ENCODE data around the gene PRR5L. TPM values are rescaled to one million over a fixed set of nuclear protein-coding genes. Genes with fewer than 3 reads are reported as not detected.

Gene PRR5L
- total RNA-seq, 2 experiments from 2014 or later: 7.0 to 8.1 TPM

GRCh38 chr11:36362902-36363301, 66.8 kb downstream of the PRR5L start:
- CTCF ChIA-PET: interaction anchor here (1.0 to 3.0 kb wide), 3 partner anchors 10 to 130 kb away, joined by 5 to 15 read pairs (median 6); no protein-coding TSS in a partner anchor
- intact Hi-C loops (cut with micrococcal nuclease): no loop called here
- Mint-ChIP-seq H3K4me3 (no peak overlapping the region), H3K4me1 (ENCODE audit: low read depth) (peaks cover 20% of the 10 kb centered on the region), H3K27me3 (peaks cover 35% of the 10 kb centered on the region), H3K9me3 (no peaks in the 10 kb centered on the region), H3K36me3 (ENCODE audit: low read depth) (no peaks in the 10 kb centered on the region), H3K27ac (no peak overlapping the region)
- TF ChIP-seq, protein P1, sequence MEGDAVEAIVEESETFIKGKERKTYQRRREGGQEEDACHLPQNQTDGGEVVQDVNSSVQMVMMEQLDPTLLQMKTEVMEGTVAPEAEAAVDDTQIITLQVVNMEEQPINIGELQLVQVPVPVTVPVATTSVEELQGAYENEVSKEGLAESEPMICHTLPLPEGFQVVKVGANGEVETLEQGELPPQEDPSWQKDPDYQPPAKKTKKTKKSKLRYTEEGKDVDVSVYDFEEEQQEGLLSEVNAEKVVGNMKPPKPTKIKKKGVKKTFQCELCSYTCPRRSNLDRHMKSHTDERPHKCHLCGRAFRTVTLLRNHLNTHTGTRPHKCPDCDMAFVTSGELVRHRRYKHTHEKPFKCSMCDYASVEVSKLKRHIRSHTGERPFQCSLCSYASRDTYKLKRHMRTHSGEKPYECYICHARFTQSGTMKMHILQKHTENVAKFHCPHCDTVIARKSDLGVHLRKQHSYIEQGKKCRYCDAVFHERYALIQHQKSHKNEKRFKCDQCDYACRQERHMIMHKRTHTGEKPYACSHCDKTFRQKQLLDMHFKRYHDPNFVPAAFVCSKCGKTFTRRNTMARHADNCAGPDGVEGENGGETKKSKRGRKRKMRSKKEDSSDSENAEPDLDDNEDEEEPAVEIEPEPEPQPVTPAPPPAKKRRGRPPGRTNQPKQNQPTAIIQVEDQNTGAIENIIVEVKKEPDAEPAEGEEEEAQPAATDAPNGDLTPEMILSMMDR (IDR thresholded peaks at IDR 0.05): no peak
- ATAC-seq (no peak), DNase-seq (no peak)
- POLR2A ChIA-PET: no interaction called here

GRCh38 chr11:36363361-36364268, 67.5 kb downstream of the PRR5L start:
- no peak overlapping the region for H3K4me3 Mint-ChIP-seq
- H3K4me1 Mint-ChIP-seq (ENCODE audit: low read depth): peaks cover 20% of the 10 kb centered on the region
- DNase-seq (no peak), ATAC-seq (no peak)
- POLR2A ChIA-PET: no interaction called here
- H3K27ac Mint-ChIP-seq: no peak overlapping the region
- H3K9me3 Mint-ChIP-seq: no peaks in the 10 kb centered on the region
- H3K27me3 Mint-ChIP-seq: peaks cover 34% of the 10 kb centered on the region
- intact Hi-C loops (cut with micrococcal nuclease): no loop called here
- H3K36me3 Mint-ChIP-seq (ENCODE audit: low read depth): no peaks in the 10 kb centered on the region
- CTCF ChIA-PET: interaction anchor here (0.8 to 3.0 kb wide), 6 partner anchors 8 to 129 kb away, joined by 3 to 15 read pairs (median 4); partner anchors contain the start of gene COMMD9
- TF ChIP-seq, protein P1 (IDR thresholded peaks at IDR 0.05): no peak

DNA sequence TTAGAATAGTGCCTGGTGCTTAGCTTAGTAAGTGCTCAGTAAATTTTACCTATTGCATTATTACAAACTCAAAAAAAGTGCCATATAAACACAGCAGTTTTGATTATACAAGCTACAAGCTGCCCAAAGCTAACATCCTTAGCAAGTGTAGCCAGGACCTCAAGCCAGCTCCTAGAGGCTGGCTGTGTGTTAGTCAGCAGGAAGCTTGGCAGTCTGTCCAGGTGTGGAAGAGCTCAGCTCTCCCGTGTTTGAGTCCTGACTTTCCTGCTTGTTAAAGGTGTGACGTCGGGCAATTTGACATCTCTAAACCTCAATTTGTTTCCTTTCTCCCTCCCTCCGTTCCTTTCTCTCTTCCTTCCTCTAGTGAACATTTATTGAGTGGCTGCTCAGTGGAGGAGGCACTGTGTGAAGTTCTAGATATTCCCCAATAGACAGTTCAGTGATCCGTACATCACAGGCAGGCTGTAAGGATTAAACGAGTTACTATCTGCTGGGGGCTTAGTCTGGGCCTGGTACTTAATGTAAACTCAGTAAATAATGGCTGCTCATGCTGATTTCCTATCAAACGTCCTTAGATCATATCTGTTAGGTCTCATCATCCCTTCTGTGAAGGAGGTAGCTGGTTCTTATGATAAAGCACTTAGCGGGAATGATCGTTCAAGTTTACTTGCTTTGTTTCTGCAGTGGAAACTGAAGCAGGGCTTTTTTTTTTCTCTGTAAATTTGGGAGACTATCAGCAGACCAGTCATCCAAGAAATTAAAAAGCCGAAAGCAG, 68.7 kb downstream of the PRR5L start:
- no peak overlapping the region for H3K4me3 Mint-ChIP-seq
- H3K27me3 Mint-ChIP-seq: peaks cover 28% of the 10 kb centered on the region
- CTCF ChIA-PET: interaction anchor here (0.6 to 3.0 kb wide), 6 partner anchors 9 to 75 kb away, joined by 3 to 15 read pairs (median 4); partner anchors contain the start of gene COMMD9

DNA sequence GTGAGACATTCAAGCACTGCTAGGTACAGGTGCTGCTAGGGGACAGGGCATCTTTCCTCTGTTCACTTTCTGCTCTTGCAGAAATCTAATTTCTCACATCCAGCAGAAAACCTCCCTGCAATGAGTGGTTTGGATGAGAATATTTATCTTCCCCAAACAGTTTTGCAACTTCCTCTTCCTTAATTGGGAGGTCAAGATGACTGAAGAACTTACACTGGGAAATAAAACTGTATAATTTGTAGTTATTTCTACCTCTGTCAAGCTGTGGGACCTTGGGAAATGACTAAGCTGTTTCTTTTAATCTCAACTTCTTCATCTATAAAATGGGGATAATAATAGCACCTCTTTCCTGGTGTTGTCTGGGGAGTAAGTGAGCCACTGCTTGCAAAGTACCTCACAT, 69.8 kb downstream of the PRR5L start:
- no peak for DNase-seq
- ChIA-PET CTCF (interaction anchor here (3.0 kb wide), 1 partner anchor 11 kb away, joined by 15 read pairs; no protein-coding TSS in a partner anchor), POLR2A (no interaction called here)
- ATAC-seq: no peak
- Mint-ChIP-seq H3K36me3 (ENCODE audit: low read depth) (no peaks in the 10 kb centered on the region), H3K27me3 (peaks cover 33% of the 10 kb centered on the region), H3K27ac (no peak overlapping the region), H3K9me3 (no peaks in the 10 kb centered on the region), H3K4me1 (ENCODE audit: low read depth) (peaks cover 15% of the 10 kb centered on the region), H3K4me3 (no peak overlapping the region)
- TF ChIP-seq, protein P1 (IDR thresholded peaks at IDR 0.05): no peak
- intact Hi-C loops (cut with micrococcal nuclease): no loop called here

More for the DNA sequence above, 68.7 kb downstream of the PRR5L start:
- intact Hi-C loops (cut with micrococcal nuclease): no loop called here
- Mint-ChIP-seq H3K9me3 (no peaks in the 10 kb centered on the region), H3K36me3 (ENCODE audit: low read depth) (no peaks in the 10 kb centered on the region), H3K27ac (no peak overlapping the region), H3K4me1 (ENCODE audit: low read depth) (peaks cover 20% of the 10 kb centered on the region)
- TF ChIP-seq, protein P1 (IDR thresholded peaks at IDR 0.05): no peak
- DNase-seq (no peak), ATAC-seq (no peak)
- POLR2A ChIA-PET: no interaction called here

Data from activated CD8-positive, alpha-beta T cell treated with anti-CD3 and anti-CD28 coated beads for 36 hours (primary cell).